ENCODE measurements around the gene PARD3. TPM values are rescaled to one million over a fixed set of nuclear protein-coding genes. Genes with fewer than 3 reads are reported as not detected.

Gene PARD3
- total and polyA plus RNA-seq, 2 donors from 2014 or later = 21.1 to 47.5 TPM

DNA sequence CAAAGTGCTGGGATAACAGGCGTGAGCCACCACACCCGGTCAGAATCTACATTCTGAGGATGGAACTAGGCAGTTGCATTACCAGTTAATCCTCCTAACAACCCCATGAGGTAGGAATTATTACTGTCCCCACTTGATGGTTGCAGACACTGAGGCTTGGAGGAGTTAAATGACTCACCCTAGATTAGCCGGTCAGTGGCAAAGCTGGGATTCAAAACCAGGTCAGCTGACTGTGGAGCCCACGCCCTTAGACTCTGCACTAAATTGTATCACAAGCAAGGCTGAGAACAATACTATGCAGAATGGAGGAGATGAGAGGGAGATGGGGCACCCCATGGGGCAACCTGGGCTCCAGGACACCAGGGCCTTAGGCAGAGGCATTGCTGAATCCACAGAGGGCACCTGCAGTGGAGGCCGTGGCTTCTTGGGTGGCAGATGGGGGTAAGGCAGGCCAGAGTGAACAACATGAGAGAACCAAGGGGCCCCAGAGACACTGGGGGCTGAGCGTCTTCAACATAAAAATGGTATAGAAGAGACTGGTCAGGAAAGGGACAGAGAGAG, 723.4 kb downstream of the PARD3 start:
- FAIRE-seq = no peak
- intact Hi-C loops (cut with DNase I) = no loop called here

DNA sequence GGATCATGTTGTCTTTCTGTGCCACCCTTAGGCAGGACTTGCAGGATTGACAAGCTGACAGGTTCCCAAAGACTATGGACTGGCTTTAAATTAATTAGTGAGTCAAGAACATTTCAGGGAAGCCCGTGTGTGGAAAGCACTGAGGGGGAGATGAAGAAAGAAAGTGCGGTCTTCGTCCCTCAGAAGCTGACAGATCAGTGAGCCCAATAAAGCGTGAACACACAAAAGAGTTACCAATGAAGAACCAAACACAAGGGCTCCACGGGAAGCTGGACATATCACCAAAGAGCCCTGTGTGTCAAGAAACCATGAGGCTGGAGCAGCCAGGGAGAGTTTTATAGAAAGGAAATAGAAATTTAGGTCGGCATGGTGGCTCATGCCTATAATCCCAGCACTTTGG, 725.8 kb downstream of the PARD3 start:
- TF ChIP-seq, protein P1, sequence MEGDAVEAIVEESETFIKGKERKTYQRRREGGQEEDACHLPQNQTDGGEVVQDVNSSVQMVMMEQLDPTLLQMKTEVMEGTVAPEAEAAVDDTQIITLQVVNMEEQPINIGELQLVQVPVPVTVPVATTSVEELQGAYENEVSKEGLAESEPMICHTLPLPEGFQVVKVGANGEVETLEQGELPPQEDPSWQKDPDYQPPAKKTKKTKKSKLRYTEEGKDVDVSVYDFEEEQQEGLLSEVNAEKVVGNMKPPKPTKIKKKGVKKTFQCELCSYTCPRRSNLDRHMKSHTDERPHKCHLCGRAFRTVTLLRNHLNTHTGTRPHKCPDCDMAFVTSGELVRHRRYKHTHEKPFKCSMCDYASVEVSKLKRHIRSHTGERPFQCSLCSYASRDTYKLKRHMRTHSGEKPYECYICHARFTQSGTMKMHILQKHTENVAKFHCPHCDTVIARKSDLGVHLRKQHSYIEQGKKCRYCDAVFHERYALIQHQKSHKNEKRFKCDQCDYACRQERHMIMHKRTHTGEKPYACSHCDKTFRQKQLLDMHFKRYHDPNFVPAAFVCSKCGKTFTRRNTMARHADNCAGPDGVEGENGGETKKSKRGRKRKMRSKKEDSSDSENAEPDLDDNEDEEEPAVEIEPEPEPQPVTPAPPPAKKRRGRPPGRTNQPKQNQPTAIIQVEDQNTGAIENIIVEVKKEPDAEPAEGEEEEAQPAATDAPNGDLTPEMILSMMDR (IDR thresholded peaks at IDR 0.05; ENCODE audit: borderline replicate concordance, extremely low read depth, insufficient read depth) = no peak
- Histone ChIP-seq H3K9me3 (ENCODE audit: control insufficient read depth in 2 of 3, insufficient read depth in 1 of 3, low read length in 3 of 3) (no peaks in the 10 kb centered on the region), H3K4me1 (ENCODE audit: control insufficient read depth in 2 of 3, insufficient read depth in 2 of 3, low read depth in 1 of 3, low read length in 3 of 3) (no peaks in the 10 kb centered on the region), H3K9ac (ENCODE audit: low read length in 3 of 3) (no peak overlapping the region), H3K36me3 (ENCODE audit: control insufficient read depth in 2 of 3, insufficient read depth in 3 of 3, low read length in 3 of 3) (no peaks in the 10 kb centered on the region), H3K4me3 (ENCODE audit: low read length in 3 of 3) (no peak overlapping the region), H3K27ac (ENCODE audit: low read depth in 2 of 2, low read length in 2 of 2) (no peak overlapping the region), H3K27me3 (ENCODE audit: control insufficient read depth, insufficient read depth, low read length) (no peaks in the 10 kb centered on the region)
- intact Hi-C loops (cut with DNase I) = no loop called here
- FAIRE-seq = no peak
- no peak for DNase-seq

More for the DNA sequence above, 723.4 kb downstream of the PARD3 start:
- TF ChIP-seq, protein P1 (IDR thresholded peaks at IDR 0.05; ENCODE audit: borderline replicate concordance, extremely low read depth, insufficient read depth) = no peak
- Histone ChIP-seq H3K9me3 (ENCODE audit: control insufficient read depth in 2 of 3, insufficient read depth in 1 of 3, low read length in 3 of 3) (no peaks in the 10 kb centered on the region), H3K27ac (ENCODE audit: low read depth in 2 of 2, low read length in 2 of 2) (no peak overlapping the region), H3K27me3 (ENCODE audit: control insufficient read depth, insufficient read depth, low read length) (no peaks in the 10 kb centered on the region), H3K36me3 (ENCODE audit: control insufficient read depth in 2 of 3, insufficient read depth in 3 of 3, low read length in 3 of 3) (no peaks in the 10 kb centered on the region), H3K4me1 (ENCODE audit: control insufficient read depth in 2 of 3, insufficient read depth in 2 of 3, low read depth in 1 of 3, low read length in 3 of 3) (no peaks in the 10 kb centered on the region), H3K9ac (ENCODE audit: low read length in 3 of 3) (no peak overlapping the region), H3K4me3 (ENCODE audit: low read length in 3 of 3) (no peak overlapping the region)
- peak in 2 of 5 donors; percentile 5 to 15 for DNase-seq

DNA sequence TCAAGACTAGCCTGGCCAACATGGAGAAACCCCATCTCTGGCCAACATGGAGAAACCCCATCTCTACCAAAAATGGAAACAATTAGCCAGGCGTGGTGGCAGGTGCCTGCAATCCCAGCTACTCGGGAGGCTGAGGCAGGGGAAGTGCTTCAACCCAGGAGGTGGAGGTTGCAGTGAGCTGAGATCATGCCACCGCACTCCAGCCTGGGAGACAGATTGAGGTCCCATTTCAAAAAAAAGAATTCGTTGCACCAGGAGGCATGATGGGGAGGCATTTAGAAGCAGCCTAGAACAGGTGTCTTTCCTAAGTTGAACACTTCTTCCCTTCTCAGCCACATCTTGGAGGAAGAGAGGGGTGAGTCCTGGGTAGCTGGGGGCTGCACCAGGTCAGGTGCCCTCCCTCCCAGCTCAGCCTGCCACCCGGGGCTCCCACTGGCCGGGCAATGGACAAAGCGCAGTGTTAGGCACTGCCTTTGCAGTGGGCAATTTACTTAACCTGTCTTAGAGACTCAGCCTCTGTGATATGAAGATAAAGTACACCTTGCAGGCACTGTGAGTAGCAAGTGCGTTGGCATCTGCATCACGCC, 726.8 kb downstream of the PARD3 start:
- H3K9me3 ChIP-seq (ENCODE audit: control insufficient read depth in 2 of 3, insufficient read depth in 1 of 3, low read length in 3 of 3) = no peaks in the 10 kb centered on the region
- H3K9ac ChIP-seq (ENCODE audit: low read length in 3 of 3) = no peak overlapping the region
- intact Hi-C loops (cut with DNase I) = no loop called here
- FAIRE-seq (no peak), DNase-seq (peak in 1 of 5 donors; percentile 2)
- TF ChIP-seq, protein P1 (IDR thresholded peaks at IDR 0.05; ENCODE audit: borderline replicate concordance, extremely low read depth, insufficient read depth) = no peak
- H3K4me1 ChIP-seq (ENCODE audit: control insufficient read depth in 2 of 3, insufficient read depth in 2 of 3, low read depth in 1 of 3, low read length in 3 of 3) = no peaks in the 10 kb centered on the region
- no peaks in the 10 kb centered on the region for H3K36me3 ChIP-seq (ENCODE audit: control insufficient read depth in 2 of 3, insufficient read depth in 3 of 3, low read length in 3 of 3)
- H3K4me3 ChIP-seq (ENCODE audit: low read length in 3 of 3) = no peak overlapping the region
- no peak overlapping the region for H3K27ac ChIP-seq (ENCODE audit: low read depth in 2 of 2, low read length in 2 of 2)
- H3K27me3 ChIP-seq (ENCODE audit: control insufficient read depth, insufficient read depth, low read length) = no peaks in the 10 kb centered on the region

DNA sequence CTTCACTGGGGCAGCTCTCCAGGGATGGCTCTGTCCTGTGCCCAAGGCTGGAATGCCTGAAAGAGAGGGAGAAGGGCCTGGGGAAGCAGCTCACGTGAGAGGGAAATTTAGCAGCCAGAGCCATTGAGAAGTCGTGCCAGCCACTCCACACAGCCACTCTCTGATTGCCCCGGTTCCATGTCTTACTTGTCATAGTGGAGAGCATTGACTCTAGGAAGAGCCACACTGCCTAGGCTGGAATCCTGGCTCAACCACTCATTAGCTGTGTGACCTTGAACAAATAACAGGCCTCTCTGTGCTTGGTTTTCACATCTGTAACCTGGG, 728.0 kb downstream of the PARD3 start:
- H3K9me3 ChIP-seq (ENCODE audit: control insufficient read depth in 2 of 3, insufficient read depth in 1 of 3, low read length in 3 of 3) = no peaks in the 10 kb centered on the region
- intact Hi-C loops (cut with DNase I) = no loop called here
- FAIRE-seq = no peak
- no peak overlapping the region for H3K27ac ChIP-seq (ENCODE audit: low read depth in 2 of 2, low read length in 2 of 2)
- H3K4me3 ChIP-seq (ENCODE audit: low read length in 3 of 3) = no peak overlapping the region
- no peaks in the 10 kb centered on the region for H3K4me1 ChIP-seq (ENCODE audit: control insufficient read depth in 2 of 3, insufficient read depth in 2 of 3, low read depth in 1 of 3, low read length in 3 of 3)
- peak in 1 of 5 donors; percentile 7 for DNase-seq
- H3K36me3 ChIP-seq (ENCODE audit: control insufficient read depth in 2 of 3, insufficient read depth in 3 of 3, low read length in 3 of 3) = no peaks in the 10 kb centered on the region
- TF ChIP-seq, protein P1 (IDR thresholded peaks at IDR 0.05; ENCODE audit: borderline replicate concordance, extremely low read depth, insufficient read depth) = no peak
- H3K27me3 ChIP-seq (ENCODE audit: control insufficient read depth, insufficient read depth, low read length) = no peaks in the 10 kb centered on the region
- no peak overlapping the region for H3K9ac ChIP-seq (ENCODE audit: low read length in 3 of 3)

Measured in kidney (tissue), 14 donors.